ENCODE measurements around the gene CFAP107. TPM values are rescaled to one million over a fixed set of nuclear protein-coding genes. Genes with fewer than 3 reads are reported as not detected.

The CFAP107 gene
- total and polyA plus RNA-seq, 2 of the 13 experiments (the other 11 are each of a cell fraction or from before 2014, with no cell fraction given): not detected

DNA sequence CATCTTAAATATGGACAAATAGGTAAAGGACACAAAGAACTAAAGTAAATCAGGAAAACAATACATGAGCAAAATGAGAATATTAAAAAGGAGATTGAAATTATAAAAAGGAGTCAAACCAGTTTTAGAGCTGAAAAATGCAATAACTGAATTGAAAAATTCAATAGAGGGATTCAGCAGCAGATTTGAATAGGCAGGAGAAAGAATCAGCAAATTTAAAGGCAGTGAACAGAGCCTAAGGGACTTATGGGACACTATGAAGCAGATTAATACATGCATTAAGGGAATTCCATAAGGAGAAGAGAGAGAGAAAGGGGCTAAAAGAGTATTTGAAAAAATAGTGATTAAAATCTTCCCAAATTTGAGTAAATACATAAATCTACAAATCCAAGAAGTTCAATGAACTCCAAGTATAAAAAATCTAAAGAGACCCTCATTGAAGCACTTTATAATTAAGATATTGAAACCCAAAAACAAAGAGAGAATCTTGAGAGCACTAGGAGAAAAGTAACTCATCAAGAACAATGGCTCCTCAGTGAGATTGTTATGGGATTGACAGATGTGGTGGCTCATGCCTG is 2.9 kb downstream of the CFAP107 start:
- no TSS peak for BruUV-seq (replicated peaks)
- H3K79me2 ChIP-seq (ENCODE audit: insufficient read depth, low read length): no peaks in the 10 kb centered on the region
- intact Hi-C loops (cut with micrococcal nuclease; ENCODE audit: unreplicated experiment) (no loop called here), in situ Hi-C loops (cut with HindIII; ENCODE audit: extremely low pct_ligation_motif_present, low pct_unique_long_range_greater_than_20kb) (no loop called here)
- H3K9ac ChIP-seq (ENCODE audit: insufficient read depth, low read depth, low read length): no peak overlapping the region
- H3K36me3 ChIP-seq (replicated peaks in 1 of 2; ENCODE audit: control insufficient read depth in 1 of 2, insufficient read depth in 2 of 2, low read length in 2 of 2): no peaks in the 10 kb centered on the region
- CTCF ChIA-PET (ENCODE audit: low intra/inter-chr PET ratio, low total read pairs): no interaction called here
- peaks cover 17% of the 10 kb centered on the region; the same call in 1 of the 2 replicates for H3K9me3 ChIP-seq (ENCODE audit: low read length)
- no peaks in the 10 kb centered on the region for H3K4me1 ChIP-seq (ENCODE audit: insufficient read depth, low read length)
- H4K20me1 ChIP-seq (ENCODE audit: insufficient read depth, low read length): no peaks in the 10 kb centered on the region
- no peak for FAIRE-seq
- no peak for ATAC-seq
- H2AFZ ChIP-seq (ENCODE audit: low read length): no peak overlapping the region
- no peak overlapping the region for H3K4me2 ChIP-seq (ENCODE audit: low read depth, low read length)
- DNase-seq (ENCODE audit: low spot score): no peak
- peak; percentile 97 for TF ChIP-seq ZNF160 (CRISPR knock-in tag; IDR thresholded peaks at IDR 0.05)
- TF ChIP-seq, protein P1, sequence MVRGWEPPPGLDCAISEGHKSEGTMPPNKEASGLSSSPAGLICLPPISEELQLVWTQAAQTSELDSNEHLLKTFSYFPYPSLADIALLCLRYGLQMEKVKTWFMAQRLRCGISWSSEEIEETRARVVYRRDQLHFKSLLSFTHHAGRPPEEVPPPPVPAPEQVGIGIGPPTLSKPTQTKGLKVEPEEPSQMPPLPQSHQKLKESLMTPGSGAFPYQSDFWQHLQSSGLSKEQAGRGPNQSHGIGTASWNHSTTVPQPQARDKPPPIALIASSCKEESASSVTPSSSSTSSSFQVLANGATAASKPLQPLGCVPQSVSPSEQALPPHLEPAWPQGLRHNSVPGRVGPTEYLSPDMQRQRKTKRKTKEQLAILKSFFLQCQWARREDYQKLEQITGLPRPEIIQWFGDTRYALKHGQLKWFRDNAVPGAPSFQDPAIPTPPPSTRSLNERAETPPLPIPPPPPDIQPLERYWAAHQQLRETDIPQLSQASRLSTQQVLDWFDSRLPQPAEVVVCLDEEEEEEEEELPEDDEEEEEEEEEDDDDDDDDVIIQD (CRISPR knock-in tag; IDR thresholded peaks at IDR 0.05; ENCODE audit: low read depth): no peak
- no peaks in the 10 kb centered on the region for H3K27me3 ChIP-seq (ENCODE audit: control insufficient read depth in 1 of 2, insufficient read depth in 2 of 2, low read length in 2 of 2)
- H3K27ac ChIP-seq (ENCODE audit: extremely low read length, insufficient read depth, low read length): no peak overlapping the region
- H3K4me3 ChIP-seq (replicated peaks in 1 of 3; ENCODE audit: insufficient read depth in 1 of 3, low read depth in 2 of 3, low read length in 3 of 3): no peak overlapping the region
- POLR2A ChIA-PET: no interaction called here

DNA sequence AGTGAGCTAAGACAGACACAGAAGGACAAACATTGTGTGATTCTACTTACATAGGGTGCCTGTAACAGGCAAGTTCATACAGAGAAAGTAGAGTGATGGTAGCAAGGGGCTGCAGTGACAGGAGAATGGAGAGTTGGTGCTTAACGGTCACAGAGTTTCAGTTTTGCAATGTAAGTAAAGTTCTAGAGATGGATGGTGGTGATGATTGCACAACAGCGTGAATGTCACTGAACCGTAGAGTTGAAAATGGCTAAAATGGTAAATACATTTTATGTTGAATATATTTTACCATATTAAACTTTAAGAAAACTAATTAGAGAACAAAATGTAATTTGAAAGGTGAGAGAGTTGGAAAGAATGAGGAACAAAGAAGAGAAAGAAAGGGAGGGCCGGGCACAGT is 8.7 kb downstream of the CFAP107 start:
- H2AFZ ChIP-seq (ENCODE audit: low read length): no peak overlapping the region
- H3K79me2 ChIP-seq (ENCODE audit: insufficient read depth, low read length): no peaks in the 10 kb centered on the region
- no peaks in the 10 kb centered on the region for H3K36me3 ChIP-seq (replicated peaks in 1 of 2; ENCODE audit: control insufficient read depth in 1 of 2, insufficient read depth in 2 of 2, low read length in 2 of 2)
- no peak for FAIRE-seq
- intact Hi-C loops (cut with micrococcal nuclease; ENCODE audit: unreplicated experiment) (no loop called here), in situ Hi-C loops (cut with HindIII; ENCODE audit: extremely low pct_ligation_motif_present, low pct_unique_long_range_greater_than_20kb) (no loop called here)
- WGBS (ENCODE audit: low lambda C conversion rate): 6% methylated on average over 4 of the region's 4 CpGs
- no peak overlapping the region for H3K4me3 ChIP-seq (replicated peaks in 1 of 3; ENCODE audit: insufficient read depth in 1 of 3, low read depth in 2 of 3, low read length in 3 of 3)
- POLR2A ChIA-PET: no interaction called here
- H4K20me1 ChIP-seq (ENCODE audit: insufficient read depth, low read length): no peaks in the 10 kb centered on the region
- no peak overlapping the region for H3K4me2 ChIP-seq (ENCODE audit: low read depth, low read length)
- no peaks in the 10 kb centered on the region for H3K9me3 ChIP-seq (ENCODE audit: low read length)
- TF ChIP-seq SMARCC2 (IDR thresholded peaks at IDR 0.05) (no peak), CEBPB (IDR thresholded peaks at IDR 0.05; ENCODE audit: borderline replicate concordance, low read depth, low read length) (peak; percentile 58; the same call in 1 of the 2 replicates), ZNF530 (CRISPR knock-in tag; IDR thresholded peaks at IDR 0.05; ENCODE audit: low read depth) (no peak)
- no peak for ATAC-seq
- no peak overlapping the region for H3K27ac ChIP-seq (ENCODE audit: extremely low read length, insufficient read depth, low read length)
- H3K27me3 ChIP-seq (ENCODE audit: control insufficient read depth in 1 of 2, insufficient read depth in 2 of 2, low read length in 2 of 2): peaks cover 0 to 35% of the 10 kb centered on the region in 2 experiments; a peak in 2 of 5 replicates
- no peak for DNase-seq (ENCODE audit: low spot score)
- CTCF ChIA-PET (ENCODE audit: low intra/inter-chr PET ratio, low total read pairs): no interaction called here
- no TSS peak for BruUV-seq (replicated peaks)
- no peaks in the 10 kb centered on the region for H3K4me1 ChIP-seq (ENCODE audit: insufficient read depth, low read length)
- H3K9ac ChIP-seq (ENCODE audit: insufficient read depth, low read depth, low read length): no peak overlapping the region
